SU-DHL-6 (cell line): ENCODE measurements around the gene KCNIP3.

Source experiments
- CTCF ChIP-seq: fragments of 200-600 bp; sonication (generic); IDR thresholded peaks from one replicate; pipeline ENCODE4 v1.5.1; 2017; ENCODE audit warnings: antibody characterized with exemption, mild to moderate bottlenecking, low read length, moderate library complexity; ENCODE audit not compliant: insufficient read depth, poor library complexity, severe bottlenecking
- EZH2phosphoT487 ChIP-seq: fragments of 200-600 bp; sonication (generic), shearing (Covaris generic); conservative IDR thresholded peaks from 2 replicates; pipeline ENCODE4 v1.6.1; 2018; ENCODE audit warnings: mild to moderate bottlenecking, antibody characterized with exemption, low read length, moderate library complexity, mixed read lengths

- no peak for TF ChIP-seq CTCF
- TF ChIP-seq EZH2phosphoT487 = no peak
These were observed 40.7 kb downstream of the KCNIP3 start for GRCh38 chr2:95337829-95338228.
